ENCODE data around the gene TSPYL6.

The TSPYL6 gene

DNA sequence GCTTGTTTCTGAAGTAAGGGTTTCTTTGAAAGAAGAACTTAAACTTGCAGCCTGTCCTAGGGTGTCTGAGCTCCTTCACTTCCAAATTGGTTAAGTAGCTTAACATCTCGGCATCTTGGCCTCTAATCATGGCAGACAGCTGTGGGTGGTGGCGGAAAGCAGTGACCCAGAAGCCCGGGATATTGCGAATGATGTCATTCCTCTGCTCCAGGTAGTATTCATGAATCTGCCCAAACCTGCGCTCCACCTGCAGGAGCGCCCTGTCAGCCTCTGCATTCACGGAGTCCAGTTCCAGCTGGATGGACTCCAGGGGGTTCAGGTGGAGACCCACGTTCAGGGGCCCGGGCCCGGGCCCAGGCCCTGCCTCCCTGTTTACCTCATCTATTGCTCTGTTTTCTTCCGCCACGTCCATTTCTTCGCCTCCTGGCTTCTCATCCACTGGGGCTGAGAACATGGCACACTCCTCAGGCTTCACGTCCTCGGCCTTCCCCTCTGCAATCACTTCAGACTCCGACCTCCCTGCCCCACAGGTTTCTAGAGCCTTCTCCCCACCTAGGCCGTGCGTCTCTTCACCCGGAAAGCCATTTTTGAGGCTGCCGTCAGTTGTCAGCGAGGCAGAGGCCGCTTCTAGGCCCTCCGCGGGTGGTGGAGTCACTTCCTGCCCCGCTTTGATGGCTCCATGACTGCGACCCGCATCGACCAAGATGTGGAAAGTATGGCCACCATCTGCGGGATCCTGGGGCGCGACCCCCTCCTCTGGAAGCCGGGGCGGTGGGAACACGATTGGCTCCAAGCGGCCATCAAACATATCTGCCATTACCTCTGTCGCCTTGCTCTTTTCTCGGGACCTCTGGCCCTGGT is 569 bp downstream of the TSPYL6 start:
- DNase-seq = no peak

DNA sequence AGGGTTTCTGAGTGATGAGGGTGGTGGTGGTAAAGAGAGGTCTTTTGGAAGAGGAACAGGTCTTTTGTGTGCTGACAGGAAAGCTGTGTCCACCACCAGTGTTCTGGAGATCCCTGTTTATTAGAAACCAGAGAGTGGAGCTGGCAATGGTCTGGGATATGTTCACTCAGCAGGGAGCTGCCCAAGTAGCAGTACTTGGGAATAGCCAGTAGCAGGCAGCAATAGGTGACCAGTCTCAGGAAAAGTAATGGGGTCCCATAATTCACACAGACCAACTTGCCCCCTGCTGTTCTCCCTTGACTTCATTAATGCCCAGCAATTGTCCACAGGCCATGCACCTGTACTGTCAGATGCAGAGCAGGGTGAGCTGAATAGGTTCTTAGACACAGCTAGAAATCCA is 1.8 kb downstream of the TSPYL6 start:
- no peak for DNase-seq

DNA sequence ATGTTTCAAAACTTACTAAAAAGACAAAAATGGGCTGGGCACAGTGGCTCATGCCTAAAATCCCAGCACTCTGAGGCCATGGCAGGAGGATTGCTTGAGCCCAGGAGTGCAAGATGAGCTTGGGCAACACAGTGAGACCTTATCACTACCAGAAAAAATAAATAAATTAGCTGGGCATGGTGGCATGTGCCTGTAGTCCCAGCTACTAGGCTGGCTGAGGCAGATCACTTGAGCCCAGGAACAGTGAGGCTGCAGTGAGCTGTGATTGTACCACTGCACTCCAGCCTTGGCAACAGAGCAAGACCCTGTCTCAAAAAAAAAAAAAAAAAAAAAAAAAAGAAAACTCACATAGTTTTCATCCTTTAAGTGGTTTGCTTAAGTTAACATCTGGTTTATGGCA is 6.4 kb downstream of the TSPYL6 start:
- DNase-seq = no peak

DNA sequence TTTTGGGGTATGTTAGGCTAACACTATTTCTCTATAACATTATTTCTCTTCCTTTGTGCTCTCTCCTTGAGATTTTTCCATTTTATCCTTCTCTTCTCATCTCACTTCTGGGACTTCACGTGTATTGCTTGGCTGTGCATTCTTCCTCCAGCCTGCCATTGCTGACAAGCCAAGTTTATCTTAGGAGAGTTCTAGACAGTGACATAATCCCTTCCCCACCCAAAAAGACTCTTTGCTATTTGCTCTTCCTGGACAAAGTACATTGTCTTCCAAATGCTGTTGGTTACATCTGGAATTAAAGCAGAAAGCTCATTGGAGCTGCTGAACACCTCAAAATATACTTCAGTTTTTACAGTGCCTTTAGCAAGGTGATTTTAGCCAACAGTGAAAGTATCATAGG is 8.9 kb downstream of the TSPYL6 start:
- no peak for DNase-seq

DNA sequence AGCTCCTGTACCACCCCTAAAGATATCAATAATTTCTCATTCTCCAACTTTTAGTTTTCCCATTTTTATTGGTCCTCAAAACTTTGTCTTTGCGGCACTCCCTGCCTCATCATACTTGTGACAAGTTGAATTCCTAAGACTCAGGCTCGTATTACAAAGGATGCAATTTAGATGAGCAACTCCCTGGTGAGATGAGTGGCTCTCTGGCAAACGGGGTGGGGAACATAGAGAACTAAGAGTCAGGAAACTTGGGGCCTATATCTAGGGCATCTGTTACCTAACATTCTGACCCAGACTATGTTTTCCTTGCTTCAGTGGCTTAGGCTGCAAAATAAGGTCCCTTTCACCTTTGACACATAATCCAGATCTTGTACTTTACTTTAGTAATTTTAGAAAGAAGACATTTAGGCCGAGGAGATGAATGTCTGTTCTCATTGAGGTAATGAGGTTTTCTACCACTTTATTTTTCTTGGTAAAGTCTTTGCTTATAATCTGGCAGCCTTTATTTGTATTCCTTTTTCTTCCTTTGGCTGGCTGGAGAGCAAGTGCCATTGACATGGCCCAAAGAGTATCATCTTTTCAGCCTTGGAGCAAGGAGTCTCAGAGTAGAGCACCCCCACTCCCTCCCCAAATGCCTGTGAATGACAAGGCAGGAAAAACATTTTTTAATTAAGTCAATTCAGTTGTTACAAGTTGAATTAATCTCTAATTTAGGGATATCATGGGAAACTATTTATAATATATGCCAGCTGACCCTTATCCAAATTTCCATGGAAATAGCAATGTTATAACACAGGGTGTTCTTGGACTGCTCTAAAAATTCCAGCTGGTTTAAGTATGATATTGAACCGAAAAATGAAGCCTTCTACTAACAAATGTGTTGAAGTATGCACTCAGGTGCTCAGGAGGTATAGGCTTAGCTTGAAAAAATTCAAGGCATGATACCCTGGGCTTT is 15.2 kb downstream of the TSPYL6 start:
- DNase-seq = no peak

DNA sequence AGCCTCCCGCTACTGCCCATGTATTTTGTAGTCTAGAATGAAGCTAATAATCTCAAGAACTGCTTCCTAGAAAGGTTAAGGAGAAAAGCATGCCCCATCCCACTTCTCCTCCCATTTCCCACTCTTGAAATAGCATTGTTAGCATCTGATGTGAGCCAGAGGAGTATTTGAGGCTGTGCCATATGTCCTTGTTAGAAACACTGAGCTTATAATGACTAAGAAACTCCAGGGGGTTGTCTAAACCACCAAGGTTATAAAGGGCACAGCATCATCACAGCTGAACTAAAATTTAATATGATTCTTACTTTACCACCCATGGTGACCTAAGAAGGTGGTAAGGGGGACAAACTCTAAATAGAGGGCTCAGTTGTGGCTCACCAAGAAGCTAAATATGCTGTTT is 16.6 kb downstream of the TSPYL6 start:
- no peak for DNase-seq

DNA sequence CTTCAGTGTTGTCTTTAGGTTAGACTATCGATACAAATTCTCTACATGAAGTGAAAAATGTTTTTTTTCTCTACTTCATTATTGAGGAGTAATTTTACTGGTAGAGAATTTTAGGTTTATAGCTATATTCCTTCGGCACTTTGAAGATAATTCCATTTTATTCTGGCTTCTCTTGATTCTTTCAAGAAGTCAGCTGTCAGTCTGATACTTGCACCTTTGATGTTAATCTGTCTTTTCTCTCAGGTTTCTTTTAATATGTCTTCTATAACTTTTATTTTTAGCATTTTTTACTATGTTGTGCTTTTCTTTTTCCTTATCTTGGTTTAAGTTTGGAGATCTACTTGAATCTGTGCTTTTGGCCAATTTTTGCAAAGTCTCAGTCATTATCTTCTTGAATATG is 18.6 kb downstream of the TSPYL6 start:
- no peak for DNase-seq

DNA sequence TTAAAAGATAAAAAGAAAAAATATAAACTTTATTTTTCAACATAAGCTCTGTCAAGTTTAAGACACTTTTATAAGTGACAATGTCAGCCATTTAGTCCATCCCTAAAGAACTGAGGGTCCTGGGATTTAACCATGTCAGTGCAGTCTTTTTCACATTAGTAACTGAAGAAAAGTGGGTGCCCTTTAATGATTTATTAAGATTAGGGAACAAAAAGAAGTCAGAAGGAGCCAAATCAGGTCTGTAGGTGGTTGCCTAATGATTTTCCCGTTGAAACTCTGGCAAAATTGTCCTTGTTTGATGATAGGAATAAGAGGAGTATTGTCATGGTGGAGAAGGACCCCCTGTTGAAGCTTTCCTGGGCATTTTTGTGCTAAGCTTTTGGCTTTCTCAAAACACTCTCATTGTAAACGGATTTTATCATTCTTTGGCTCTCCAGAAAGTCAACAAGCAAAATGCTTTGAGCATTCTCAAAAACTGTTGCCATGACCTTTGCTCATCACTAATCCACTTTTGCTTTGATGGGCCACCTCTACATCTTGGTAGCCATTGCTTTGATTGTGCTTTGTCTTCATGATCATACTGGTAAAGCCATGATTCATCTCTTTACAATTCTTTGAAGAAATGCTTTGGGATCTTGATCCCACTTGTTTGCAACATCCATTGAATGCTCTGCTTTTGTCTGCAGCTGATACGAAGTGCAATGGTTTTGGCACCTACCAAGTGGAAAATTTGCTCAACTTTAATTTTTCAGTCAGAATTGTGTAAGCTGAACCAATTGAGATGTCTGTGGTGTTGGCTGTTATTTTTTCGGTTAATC is 22.0 kb downstream of the TSPYL6 start:
- no peak for DNase-seq

DNA sequence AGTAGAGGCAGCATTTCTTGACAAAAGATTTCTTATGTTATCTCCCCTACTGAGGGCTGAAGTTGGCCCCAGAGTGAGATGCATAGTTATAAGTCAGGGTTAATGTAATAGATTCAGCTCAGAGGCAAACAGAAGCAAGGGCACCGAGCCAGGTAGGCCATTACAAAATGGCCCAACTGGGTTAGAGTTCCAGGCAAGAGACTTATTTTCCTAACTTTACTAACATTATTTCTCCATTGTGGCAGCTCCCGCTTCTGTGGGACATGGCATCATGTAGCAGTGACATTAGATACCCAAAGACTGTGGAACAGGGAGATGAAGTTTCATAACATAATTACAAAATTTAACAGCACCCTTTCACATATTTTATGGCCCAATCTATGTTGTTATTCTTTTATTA is 27.1 kb downstream of the TSPYL6 start:
- no peak for DNase-seq

DNA sequence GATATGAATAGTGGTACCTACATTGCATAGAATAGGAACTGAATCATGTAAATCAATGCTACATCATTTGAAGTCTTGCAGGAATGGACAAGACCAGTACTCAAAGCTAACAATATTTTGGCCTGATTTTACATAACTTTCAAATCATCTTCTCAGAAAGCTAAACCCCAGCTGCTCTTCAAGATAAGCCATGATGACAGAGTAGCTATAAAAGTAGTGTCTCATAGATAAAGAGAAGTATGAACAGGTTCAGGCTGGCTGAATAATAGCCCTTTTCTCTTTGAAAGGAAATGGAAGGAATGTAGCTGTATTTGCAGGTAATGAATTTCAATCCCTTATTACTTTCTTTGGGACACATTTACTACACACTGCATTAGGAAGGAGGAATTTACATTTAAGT is 28.2 kb downstream of the TSPYL6 start:
- no peak for DNase-seq

DNA sequence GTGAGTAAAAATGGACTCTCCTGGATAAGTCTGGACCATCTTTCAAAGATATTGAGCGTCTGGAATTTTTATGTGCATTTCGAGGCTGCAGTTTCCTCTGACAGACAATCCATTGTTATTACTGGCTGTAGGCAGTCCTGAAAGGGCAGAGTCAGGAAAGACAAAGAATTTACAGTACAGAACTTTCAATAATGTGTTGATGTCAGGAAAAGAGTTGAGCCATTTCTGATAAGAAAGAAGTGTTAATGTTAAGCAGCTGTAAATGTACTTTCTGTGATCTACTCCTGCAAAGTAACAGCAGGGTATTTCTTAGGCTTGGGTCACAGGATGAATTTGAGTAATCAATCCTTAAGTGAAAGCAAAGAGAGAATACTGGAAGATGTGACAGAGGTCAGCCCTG is 29.8 kb downstream of the TSPYL6 start:
- no peak for DNase-seq

DNA sequence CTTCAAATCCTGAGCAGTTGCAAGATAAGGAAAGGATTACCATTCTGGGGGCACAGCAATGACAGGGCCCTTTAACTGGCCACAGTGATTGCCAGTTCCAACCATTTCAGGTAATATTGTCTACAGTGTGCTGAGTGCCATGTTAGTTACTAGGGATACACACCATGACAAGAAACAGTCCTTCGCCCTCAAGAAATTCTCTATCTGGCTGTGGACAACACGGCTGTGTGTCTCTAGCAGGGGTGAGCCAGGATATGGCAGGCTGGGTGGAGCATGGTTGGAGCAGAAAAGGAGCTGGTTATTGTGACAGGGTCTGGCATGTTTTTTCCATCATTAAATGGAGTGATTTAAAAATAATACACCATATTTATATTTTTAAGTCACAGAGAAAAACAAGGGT is 31.0 kb downstream of the TSPYL6 start:
- no peak for DNase-seq

DNA sequence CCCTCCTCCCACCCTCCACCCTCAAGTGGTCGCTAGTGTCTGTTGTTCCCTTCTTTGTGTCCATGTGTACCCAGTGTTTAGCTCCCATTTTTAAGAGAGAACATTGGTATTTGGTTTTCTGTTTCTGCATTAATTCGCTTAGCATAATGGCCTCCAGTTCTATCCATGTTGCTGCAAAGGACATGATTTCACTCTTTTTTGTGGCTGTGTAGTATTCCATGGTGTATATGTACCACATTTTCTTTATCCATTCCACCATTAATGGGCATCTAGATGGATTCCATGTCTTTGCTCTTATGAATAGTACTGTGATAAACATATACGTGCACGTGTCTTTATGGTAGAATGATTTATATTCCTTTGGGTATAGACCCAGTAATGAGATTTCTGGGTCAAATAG is 42.9 kb downstream of the TSPYL6 start:
- DNase-seq = no peak

DNA sequence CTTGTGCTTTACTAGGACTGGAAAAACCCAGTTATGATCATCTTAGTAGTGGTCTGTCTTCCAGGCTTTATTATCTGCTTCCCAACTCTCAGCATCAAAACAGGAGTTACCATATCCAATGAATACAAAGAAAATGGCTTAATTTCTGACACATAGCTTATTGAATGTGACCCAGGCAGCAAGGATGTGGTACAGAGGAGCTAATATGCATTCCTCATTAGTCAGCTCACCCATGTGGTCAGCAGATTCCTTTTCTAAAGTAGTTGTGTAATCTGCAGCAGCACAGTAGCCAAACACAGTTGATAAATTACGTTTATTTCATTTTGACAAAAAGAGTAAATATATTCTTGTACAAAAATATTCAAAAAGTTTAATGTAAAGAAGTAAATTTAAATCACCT is 43.6 kb downstream of the TSPYL6 start:
- DNase-seq = no peak

DNA sequence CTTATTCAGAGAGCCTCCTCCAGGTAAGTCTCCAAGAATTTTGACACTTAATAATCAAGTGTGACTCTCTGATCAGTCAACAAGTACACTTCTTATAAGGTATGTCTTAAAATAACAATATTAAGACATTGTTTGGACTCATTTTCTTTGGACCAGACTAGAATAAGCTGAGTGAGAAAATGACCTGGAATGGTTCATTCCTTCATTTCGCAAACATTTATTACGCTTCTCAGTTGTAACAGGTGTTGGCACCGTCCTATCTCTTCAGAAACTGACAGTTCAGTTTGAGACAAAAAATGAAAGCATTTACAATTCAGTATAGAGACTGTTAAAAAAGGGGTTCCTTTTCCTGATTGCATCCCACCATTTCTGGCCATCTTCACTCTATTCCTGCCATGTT is 46.6 kb downstream of the TSPYL6 start:
- DNase-seq = no peak

DNA sequence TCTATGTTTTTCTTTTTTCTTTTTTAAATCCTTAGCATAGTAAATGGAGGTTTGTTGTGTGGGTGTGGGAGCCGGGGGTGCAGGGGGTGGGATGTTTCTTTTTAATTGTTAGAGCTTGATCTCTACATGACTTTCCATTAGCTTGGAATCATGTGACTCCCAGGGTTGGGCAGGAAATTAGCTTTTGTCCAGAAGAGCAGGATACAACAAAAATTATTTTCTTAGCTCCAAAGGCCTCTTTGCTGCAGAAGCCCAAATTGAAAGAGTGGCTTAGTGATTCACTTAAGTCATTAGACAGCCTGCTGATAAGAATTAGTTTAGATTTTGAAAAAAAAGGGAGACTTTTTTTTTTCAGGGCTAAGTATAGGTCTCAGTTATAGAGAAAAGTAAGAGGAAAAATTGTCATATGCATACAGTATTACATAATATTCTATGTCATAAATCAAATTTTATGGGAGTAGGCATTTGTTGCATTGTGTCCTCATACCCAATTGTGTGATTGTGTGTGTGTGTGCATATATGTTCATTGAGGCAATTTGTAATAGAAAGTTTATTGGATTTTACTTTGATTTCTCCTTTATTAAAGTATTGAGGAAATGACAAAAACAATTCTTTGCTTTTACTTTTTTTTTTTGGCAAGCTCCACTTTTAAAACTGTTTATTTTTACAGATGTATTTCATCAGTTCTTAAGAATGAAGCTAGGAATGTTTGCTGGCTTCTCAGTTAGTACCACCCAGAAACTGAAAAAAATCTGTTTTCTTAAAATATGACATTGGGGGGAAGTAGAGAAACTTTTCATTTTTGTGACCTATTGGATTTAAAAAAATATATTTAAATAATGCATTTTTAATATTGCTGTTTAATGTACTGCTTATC is 47.4 kb downstream of the TSPYL6 start:
- DNase-seq = no peak

DNA sequence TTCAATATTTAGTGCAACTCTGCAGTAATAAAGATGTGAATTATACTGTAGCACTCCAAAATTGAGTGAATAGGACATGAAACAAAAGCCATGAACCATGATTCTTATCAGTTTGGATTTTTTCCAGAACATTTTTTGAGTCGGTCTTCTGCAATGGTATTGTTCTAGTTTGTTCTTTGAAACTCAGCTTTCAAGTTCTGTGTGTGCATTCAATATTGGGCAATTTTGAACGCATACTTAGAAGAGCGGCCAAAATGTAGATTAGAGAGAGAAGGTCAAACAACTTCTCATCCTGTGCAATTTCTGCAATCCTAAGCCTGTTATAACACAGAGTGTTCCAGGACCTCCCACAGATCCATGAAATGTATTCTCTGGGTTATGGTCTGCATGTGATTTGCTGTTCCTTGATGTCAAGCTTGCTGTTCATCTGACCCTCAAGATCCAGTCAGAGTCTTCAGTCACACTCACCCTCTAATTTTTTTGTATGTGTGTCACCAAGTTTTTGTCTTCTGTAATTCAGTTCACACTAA is 48.3 kb downstream of the TSPYL6 start:
- no peak for DNase-seq

DNA sequence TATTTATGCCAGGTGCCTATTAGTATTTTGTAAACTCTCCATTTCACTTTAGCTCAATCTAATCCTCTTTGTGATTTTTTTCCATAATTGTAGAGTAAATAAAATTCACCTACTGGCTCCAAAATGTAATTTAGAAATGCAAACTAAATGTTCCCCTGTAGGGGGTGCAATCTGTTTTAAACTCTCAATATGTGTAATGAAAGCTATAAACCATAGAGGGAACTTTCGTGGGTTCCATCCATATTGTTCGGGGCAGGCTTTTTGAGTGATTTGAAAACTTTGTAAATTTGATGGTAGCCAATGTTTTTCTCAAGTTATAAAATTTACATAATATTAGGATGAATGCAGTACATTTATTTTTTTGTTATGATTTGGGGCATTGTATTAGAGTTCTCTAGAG is 49.4 kb downstream of the TSPYL6 start:
- DNase-seq = no peak

DNA sequence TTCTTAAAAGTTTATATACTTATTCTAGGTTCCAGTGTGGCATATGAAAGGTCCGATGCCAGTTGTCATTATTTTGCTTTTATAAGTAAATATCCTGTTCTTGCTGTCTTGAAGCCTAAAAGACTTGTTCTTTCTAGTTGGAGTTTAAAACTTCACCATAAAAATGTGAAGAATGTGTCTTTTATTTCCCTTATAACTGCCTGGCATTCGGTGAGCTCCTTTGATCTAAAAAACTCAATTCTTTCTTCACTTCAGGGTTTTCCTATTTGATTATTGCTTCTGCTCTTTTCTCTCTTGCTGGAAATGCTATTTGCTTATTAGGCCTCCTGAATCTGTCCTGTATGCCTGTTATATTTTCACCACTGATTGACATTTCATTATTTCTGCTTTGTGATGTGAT is 51.6 kb downstream of the TSPYL6 start:
- no peak for DNase-seq

All from NCI-H187 (cell line).